Epithelial cell of proximal tubule (primary cell): ENCODE results near the gene CD276. TPM values are rescaled to one million over a fixed set of nuclear protein-coding genes. Genes with fewer than 3 reads are reported as not detected.

ENCODE experiments used
- DNase-seq: peaks from one replicate; pipeline ENCODE4 v3.0.0-alpha.2; 2011; ENCODE audit warnings: low read depth
- H3K4me3 ChIP-seq: 2 replicates; pipeline ENCODE4 v1.5.1; 2011; ENCODE audit warnings: low read depth, mild to moderate bottlenecking, low read length
- CTCF ChIP-seq: conservative IDR thresholded peaks from 2 replicates; pipeline ENCODE4 v1.5.1; 2012; ENCODE audit warnings: low read depth, mild to moderate bottlenecking, low read length
- total RNA-seq: library from RNA; depleted of rRNA; stranded (reverse); fragments of >200 nt; gene quantifications from 2 replicates; pipeline ENCODE4 v1.2.3, GENCODE V29; 2015

Gene CD276
- total RNA-seq, 1 donor from 2014 or later: 189 TPM

GRCh38 chr15:73655724-73656123 lies 28.5 kb upstream of the CD276 start:
- DNase-seq: no peak
- no peak for TF ChIP-seq CTCF
- H3K4me3 ChIP-seq: no peak overlapping the region

DNA sequence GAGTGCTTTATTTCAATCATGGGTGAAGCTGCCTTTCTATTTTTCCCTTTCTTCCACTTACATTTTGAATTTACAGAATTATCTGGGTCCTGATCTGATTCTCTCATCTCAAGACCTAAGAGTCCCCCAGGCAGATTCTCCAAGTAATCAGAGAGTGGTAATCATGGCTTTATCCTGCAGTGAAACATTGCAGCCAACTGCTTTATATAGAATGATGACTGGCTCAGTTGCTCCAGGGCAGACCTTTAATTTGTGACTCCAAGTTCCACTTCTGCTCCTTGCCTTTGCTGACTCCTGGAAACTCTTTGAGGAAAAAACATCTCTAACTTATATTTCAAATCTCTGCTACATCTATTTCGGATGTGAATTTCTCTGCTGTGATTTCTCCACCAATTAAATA lies 25.5 kb upstream of the CD276 start:
- TF ChIP-seq CTCF: no peak
- no peak overlapping the region for H3K4me3 ChIP-seq
- no peak for DNase-seq

DNA sequence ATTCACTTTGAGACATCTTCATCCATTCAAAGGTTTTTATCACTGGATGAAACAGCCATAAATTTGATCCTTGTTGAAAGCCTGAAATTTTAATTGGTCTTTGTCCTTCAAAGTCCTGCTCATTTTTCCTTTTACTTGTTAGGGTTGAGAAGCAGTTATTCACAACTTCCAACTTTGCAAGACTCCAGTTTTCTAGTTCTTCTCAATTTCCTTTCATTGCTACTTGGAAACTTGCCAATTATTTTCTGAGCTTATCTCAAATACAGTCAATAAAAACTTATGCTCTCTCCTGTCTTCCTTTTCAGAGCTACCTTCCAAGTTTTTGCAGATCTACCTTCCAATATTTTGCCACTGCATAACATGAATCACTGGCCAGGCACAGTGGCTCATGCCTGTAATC lies 23.7 kb upstream of the CD276 start:
- TF ChIP-seq CTCF: no peak
- DNase-seq: no peak
- H3K4me3 ChIP-seq: no peak overlapping the region

GRCh38 chr15:73674587-73674986 lies 9.6 kb upstream of the CD276 start:
- DNase-seq: no peak
- no peak overlapping the region for H3K4me3 ChIP-seq
- no peak for TF ChIP-seq CTCF

- no peak for DNase-seq
- no peak overlapping the region for H3K4me3 ChIP-seq
- peak; percentile 88 for TF ChIP-seq CTCF
Observed at GRCh38 chr15:73677146-73677607, 7.0 kb upstream of the CD276 start.

DNA sequence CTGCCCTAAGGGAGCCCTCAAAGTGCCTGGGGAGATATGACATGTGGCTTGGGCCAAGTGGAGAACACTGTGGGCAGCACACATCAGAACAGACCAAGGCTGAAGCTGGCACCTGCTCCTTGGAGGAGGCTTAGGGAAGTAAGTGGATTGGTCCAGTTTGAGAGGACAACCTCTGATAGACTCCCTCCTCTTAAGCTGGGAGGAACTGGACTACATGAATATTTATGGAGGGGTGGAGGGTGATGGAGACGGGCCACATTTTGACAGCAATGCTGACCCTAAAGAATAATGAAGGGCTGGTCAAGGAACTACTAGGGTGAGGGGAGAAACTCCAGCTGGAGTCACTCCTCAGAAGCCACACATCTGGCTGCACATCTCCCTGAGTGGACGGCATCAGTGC lies 6.5 kb upstream of the CD276 start:
- no peak for TF ChIP-seq CTCF
- no peak for DNase-seq
- no peak overlapping the region for H3K4me3 ChIP-seq

- no peak overlapping the region for H3K4me3 ChIP-seq
- no peak for DNase-seq
- no peak for TF ChIP-seq CTCF
Observed at GRCh38 chr15:73678498-73678897, 5.7 kb upstream of the CD276 start.
